SH-SY5Y (cell line): ENCODE data around the gene EML2.

Experiments used
- GATA2 ChIP-seq: IDR thresholded peaks from 2 replicates; pipeline ENCODE4 v1.6.1; 2011; ENCODE audit warnings: mild to moderate bottlenecking, low read depth, low read length
- GATA3 ChIP-seq: IDR thresholded peaks from 2 replicates; pipeline ENCODE4 v1.6.1; 2011; ENCODE audit warnings: low read depth, mild to moderate bottlenecking, low read length, moderate library complexity

GRCh38 chr19:45668342-45668871, 29.2 kb upstream of the EML2 start:
- no peak for TF ChIP-seq GATA2
- TF ChIP-seq GATA3, result no peak
